Measurements from ENCODE around the gene OR10A2. TPM values are rescaled to one million over a fixed set of nuclear protein-coding genes. Genes with fewer than 3 reads are reported as not detected.
"Not testable (repeated sequence)": the region's sequence is repeated elsewhere in the genome, so short reads cannot be mapped to it uniquely, and the experiment has no call there.

OR10A2 gene
- total RNA-seq, 1 donor from 2014 or later = not detected

DNA sequence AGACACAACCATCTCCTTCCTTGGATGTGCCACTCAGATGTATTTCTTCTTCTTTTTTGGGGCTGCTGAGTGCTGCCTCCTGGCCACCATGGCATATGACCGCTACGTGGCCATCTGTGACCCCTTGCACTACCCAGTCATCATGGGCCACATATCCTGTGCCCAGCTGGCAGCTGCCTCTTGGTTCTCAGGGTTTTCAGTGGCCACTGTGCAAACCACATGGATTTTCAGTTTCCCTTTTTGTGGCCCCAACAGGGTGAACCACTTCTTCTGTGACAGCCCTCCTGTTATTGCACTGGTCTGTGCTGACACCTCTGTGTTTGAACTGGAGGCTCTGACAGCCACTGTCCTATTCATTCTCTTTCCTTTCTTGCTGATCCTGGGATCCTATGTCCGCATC lies 14.1 kb downstream of the OR10A2 start:
- no peak for FAIRE-seq

DNA sequence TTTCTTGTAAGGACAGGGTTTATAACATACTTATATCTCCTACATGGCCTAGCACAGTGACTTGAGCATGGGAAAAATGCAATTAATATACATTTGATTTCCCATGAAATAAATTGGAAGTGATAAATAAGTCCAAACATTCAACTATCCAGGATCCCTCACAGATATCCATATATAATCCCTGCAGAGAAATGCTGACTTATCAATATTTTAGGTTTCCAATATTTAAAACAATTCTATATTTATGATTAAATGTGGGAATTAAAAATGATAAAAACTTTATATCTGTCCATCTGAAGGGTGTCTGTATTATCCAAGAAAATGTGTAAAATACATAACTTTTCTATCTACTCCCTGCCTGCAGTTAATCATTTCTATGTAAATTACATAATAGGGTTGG lies 19.9 kb downstream of the OR10A2 start:
- no peak for FAIRE-seq

More for the DNA sequence above, 14.1 kb downstream of the OR10A2 start:
- DNase-seq (ENCODE audit: low spot score in 2 of 2) = no peak

DNA sequence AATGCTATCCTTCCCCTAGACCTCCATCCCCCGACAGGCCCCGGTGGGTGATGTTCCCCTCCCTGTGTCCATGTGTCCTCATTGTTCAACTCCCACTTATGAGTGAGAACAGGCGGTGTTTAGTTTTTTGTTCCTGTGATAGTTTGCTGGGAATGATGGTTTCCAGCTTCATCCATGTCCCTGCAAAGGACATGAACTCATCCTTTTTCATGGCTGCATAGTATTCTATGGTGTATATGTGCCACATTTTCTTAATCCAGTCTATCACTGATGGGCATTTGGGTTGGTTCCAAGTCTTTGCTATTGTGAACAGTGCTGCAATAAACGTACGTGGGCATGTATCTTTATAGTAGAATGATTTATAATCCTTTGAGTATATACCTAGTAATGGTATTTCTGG lies 24.9 kb downstream of the OR10A2 start:
- FAIRE-seq; DNase-seq (ENCODE audit: low spot score in 2 of 2): not testable (repeated sequence)

More for the DNA sequence above, 19.9 kb downstream of the OR10A2 start:
- DNase-seq (ENCODE audit: low spot score in 2 of 2) = no peak

GRCh38 chr11:6888830-6889229 lies 26.0 kb downstream of the OR10A2 start:
- FAIRE-seq = no peak
- no peak for DNase-seq (ENCODE audit: low spot score in 2 of 2)

- FAIRE-seq (no peak), DNase-seq (ENCODE audit: low spot score in 2 of 2) (no peak)
Measured at GRCh38 chr11:6889835-6890234, 27.0 kb downstream of the OR10A2 start.

GRCh38 chr11:6892400-6892799 lies 29.5 kb downstream of the OR10A2 start, which contains the start of gene OR2D2:
TSS of gene OR2D2 (minus strand) at chr11:6892500. CDS start at chr11:6892500, 0 bp downstream.
- FAIRE-seq (no peak), DNase-seq (ENCODE audit: low spot score in 2 of 2) (no peak)

DNA sequence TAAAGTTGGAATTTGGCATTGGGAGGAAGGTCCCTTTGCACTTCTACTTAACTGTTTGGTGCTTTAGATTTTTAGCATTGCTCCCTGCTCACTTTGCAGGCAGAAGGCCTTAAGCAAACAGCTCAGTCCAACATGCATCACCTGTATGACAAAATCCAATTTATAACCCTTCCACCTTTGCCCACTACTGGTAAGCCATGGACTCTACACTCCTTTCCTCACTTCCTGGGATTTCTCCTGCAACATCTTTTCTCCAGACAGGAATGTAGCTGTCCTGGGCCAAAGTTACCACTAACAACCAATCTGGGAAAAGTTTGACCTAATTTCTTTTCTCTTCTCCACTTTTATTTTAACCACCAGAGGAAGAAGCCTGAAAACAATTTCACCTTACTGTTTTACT lies 31.2 kb downstream of the OR10A2 start:
- DNase-seq (ENCODE audit: low spot score in 2 of 2) (no peak), FAIRE-seq (no peak)

DNA sequence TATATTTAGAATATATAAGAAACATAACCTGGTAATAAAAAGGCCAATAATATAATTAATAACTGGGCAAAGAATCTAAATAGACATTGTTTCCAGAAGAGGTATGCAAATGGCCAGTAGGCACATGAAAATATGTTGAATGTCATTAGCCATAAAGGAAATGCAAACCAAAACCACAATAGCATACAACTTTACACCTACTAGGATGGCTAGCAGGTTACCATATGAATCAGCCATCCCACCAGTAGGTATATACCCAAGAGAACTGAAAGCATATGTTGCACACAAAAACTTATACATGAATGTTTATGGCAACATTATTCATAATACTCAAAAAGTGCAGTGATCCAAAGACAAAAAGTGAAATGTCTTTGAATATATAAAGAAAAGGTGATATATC lies 32.2 kb downstream of the OR10A2 start:
- FAIRE-seq = no peak
- DNase-seq (ENCODE audit: low spot score in 2 of 2) = no peak

DNA sequence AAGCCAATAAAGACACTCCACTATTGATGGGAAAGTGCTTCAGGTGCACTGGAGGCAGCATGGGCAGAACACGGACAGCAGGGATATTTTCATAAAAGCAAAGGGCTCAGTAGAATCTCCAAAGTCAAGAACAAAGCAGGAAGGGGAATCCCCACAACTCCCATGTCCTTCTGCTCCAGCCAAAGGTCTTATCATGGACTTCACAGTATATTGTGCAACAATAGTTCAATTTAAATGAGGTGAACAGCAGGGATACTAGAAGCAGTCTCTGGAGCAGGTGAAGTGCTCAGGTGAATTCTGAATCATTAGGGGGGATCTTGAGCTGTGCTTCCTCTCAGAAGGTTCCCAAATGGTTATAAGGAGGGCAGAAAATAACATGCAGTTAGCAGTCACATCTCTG lies 36.1 kb downstream of the OR10A2 start:
- FAIRE-seq (no peak), DNase-seq (ENCODE audit: low spot score in 2 of 2) (no peak)

DNA sequence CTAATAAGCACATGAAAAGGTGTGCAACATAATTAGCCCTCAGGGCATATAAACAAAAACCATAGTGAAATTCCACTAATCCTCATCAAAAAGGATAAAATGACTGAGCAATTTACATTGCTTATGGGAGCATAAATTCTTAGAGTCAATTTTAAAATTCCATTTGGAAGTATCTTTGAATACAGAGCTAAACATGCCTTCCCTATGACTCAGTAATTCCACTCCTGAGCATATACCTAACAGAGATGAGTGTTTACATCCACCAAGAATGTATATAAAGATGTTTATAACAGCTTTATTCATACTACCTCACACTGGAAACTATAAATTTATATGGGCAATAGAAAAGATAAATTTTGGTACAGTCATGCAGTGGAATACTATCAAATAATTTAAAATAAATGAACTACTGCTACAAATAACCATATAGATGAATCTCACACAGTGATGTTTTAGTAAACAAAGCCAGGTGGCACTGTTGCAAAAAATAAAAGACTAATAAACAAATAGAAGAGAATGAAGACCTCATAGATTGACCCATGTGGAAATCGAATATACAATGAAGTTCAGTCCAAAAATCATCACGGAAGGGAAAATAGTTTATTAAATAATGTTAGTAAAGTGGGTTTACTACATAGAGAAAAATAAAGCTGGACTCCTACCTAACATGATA lies 37.6 kb downstream of the OR10A2 start:
- no peak for FAIRE-seq
- DNase-seq (ENCODE audit: low spot score in 2 of 2) = no peak

DNA sequence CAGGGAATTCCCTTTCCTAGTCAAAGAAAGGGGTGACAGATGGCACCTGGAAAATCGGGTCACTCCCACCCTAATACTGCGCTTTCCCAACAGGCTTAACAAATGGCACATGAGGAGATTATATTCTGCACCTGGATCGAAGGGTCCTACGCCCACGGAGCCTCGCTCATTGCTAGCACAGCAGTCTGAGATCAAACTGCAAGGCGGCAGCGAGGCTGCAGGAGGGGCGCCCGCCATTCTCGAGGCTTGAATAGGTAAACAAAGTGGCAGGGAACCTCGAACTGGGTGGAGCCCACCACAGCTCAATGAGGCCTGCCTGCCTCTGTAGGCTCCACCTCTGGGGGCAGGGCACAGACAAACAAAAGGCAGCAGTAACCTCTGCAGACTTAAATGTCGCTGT lies 41.9 kb downstream of the OR10A2 start:
- not testable (repeated sequence) for FAIRE-seq; DNase-seq (ENCODE audit: low spot score in 2 of 2)

DNA sequence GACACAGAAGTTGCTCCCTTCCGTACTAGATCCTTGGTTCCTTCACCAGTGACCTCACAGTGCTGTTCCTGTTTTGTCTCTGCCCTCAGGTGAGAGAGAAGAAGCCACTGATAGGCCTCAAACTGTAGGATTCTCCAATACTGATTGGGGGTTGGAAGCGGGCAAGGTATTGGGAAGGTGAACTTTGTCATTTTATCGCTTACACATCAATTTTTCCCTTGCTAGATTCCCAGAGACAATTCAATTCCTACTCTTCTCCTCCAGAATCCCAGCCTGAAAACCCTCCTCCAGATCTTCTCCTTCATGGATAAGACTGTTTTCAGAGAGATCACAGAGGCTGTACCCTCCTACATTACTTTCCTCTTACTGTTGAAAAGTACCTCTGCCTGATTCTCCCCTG lies 48.5 kb downstream of the OR10A2 start:
- DNase-seq (ENCODE audit: low spot score in 2 of 2) = no peak
- FAIRE-seq = no peak

GRCh38 chr11:6911948-6912347 lies 49.1 kb downstream of the OR10A2 start:
- DNase-seq (ENCODE audit: low spot score in 2 of 2) = no peak
- no peak for FAIRE-seq

GRCh38 chr11:6919698-6920097 lies 56.8 kb downstream of the OR10A2 start:
- no peak for DNase-seq (ENCODE audit: low spot score in 2 of 2)
- FAIRE-seq = no peak

DNA sequence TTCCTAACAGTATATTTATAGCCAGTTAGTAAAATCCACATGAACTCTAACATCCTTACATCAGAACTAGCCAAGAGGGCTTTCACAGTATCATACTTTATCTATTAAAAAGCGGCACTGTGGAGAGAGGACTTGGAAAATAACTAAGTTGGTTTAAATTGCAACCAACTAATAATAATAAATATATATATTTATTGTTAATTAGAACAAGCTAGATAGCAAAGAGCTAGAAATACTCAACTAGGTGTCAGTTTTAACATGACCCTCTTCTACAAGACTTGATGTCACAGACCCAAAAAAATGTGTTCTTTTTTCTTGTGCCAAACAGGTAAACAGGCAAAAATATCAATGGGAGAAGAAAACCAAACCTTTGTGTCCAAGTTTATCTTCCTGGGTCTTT lies 57.8 kb downstream of the OR10A2 start, which contains the start of gene OR2D3:
Gene OR2D3, plus strand, starts transcription at position 301 of the 400 bp plus-strand sequence. Its CDS starts 0 bp downstream, at position 301.
- no peak for FAIRE-seq
- DNase-seq (ENCODE audit: low spot score in 2 of 2) = no peak

Other genes starting within 250 kb of the OR10A2 start
- gene TPP1, start 243.6 kb upstream of the OR10A2 start, total RNA-seq = 3.3 TPM
- 38.3 TPM for gene DCHS1, start 207.2 kb upstream of the OR10A2 start, total RNA-seq
- gene MRPL17, start 179.7 kb upstream of the OR10A2 start, total RNA-seq = 18.8 TPM
- 0.41 TPM for gene OR2AG2, start 91.1 kb upstream of the OR10A2 start, total RNA-seq
- gene OR2AG1, start 80.0 kb upstream of the OR10A2 start, total RNA-seq = not detected
- 0.41 TPM for gene OR6A2, start 63.4 kb upstream of the OR10A2 start, total RNA-seq
- not detected for gene OR10A5, start 17.4 kb upstream of the OR10A2 start, total RNA-seq
- gene OR10A4, start 13.6 kb downstream of the OR10A2 start, total RNA-seq = not detected
- 0.41 TPM for gene OR2D2, start 29.4 kb downstream of the OR10A2 start, total RNA-seq
- not detected for gene OR2D3, start 57.9 kb downstream of the OR10A2 start, total RNA-seq
- gene ZNF215, start 63.4 kb downstream of the OR10A2 start, total RNA-seq = 5.3 TPM
- 15.9 TPM for gene ZNF214, start 157.3 kb downstream of the OR10A2 start, total RNA-seq
- 0.41 TPM for gene NLRP14, start 157.4 kb downstream of the OR10A2 start, total RNA-seq
- gene RBMXL2, start 225.9 kb downstream of the OR10A2 start, total RNA-seq = not detected

Measured in frontal cortex (tissue), 4 donors.